ENCODE data around the gene CCNA2.

Gene CCNA2

GRCh38 chr4:121773883-121774282 is 49.8 kb downstream of the CCNA2 start:
- no peak for DNase-seq (ENCODE audit: low read depth)

DNA sequence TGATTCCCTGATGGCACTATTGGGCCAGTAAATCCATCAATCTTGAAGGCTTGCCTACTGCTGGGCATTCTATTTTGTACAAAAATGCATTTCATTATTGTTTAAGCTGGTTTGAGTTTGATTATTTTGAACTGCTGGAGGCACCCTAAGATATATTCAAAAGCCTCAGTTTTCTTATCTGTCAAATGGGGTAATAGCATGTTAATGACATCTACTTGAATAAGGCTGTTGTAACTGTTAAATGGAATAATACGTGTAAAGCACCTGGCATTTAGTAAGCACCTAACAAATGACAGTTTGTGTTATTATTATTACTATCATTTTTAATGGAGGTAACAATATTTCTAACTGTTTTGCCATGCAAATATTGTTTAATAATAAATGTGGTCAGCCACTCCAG is 51.8 kb downstream of the CCNA2 start:
- no peak for DNase-seq (ENCODE audit: low read depth)

DNA sequence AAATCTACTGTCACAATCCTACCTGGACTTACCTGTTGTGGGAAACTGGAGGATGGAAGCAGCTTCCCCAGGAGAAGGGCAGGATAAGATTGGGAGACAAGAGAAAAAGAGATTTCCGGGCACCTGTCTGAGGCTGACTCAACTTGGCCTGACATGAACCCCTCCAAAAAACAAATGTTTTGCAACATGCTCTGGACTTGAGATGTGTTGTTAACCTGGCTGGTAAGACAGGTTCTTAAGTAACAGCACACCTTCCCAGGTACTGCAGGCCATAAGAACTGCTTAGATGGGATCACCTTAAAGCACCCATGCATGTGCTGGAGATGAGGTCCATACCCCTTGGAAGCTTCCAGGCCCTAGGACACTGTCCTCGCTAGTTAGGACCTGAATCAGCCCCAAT is 54.3 kb downstream of the CCNA2 start:
- no peak for DNase-seq (ENCODE audit: low read depth)

- DNase-seq (ENCODE audit: low read depth) = no peak
Measured at GRCh38 chr4:121767166-121767565, 56.5 kb downstream of the CCNA2 start.
